Measurements from ENCODE around the gene FAM3C. TPM values are rescaled to one million over a fixed set of nuclear protein-coding genes. Genes with fewer than 3 reads are reported as not detected.

FAM3C gene
- total and polyA plus RNA-seq, 2 of the 4 experiments (the other 2 are of a cell fraction), result 11.5 to 45.8 TPM

DNA sequence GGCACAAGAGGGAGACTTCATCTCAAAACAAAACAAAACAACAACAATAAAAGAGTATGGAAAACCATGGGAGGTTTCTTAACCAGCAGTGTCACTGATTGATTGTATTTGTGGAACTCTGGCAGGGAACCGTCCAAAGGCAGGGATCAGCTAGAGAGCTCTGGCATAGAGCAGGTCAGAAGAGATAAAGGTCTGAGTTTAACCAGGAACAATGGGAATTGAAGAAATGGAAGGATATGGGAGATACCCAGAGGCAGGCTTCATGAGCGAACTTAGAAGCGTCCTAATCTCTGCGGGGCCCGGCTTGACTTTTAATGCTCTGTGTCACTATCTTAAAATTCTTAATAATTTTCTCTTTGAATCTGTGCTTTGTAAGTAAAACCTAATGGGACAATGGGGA is 10.4 kb upstream of the FAM3C start:
- Histone ChIP-seq H2BK15ac (ENCODE audit: low read depth, low read length) (no peak overlapping the region), H3K9me3 (ENCODE audit: control insufficient read depth, insufficient read depth, low read length) (no peaks in the 10 kb centered on the region), H3K4me1 (ENCODE audit: control insufficient read depth, insufficient read depth, low read length) (no peaks in the 10 kb centered on the region), H3K4me3 (ENCODE audit: insufficient read depth, low read depth, low read length) (no peak overlapping the region), H2AK9ac (replicated peaks; ENCODE audit: low read depth, low read length, poor library complexity) (no peak overlapping the region), H4K8ac (ENCODE audit: low read depth in 2 of 2, low read length in 2 of 2) (no peak overlapping the region), H3K79me1 (ENCODE audit: low read depth in 1 of 2, low read length in 2 of 2) (no peaks in the 10 kb centered on the region), H2AFZ (replicated peaks; ENCODE audit: low read length, poor library complexity) (no peak overlapping the region), H2BK20ac (ENCODE audit: low read depth, low read length) (no peak overlapping the region), H3K36me3 (ENCODE audit: control insufficient read depth, insufficient read depth, low read length) (no peaks in the 10 kb centered on the region), H3K9ac (ENCODE audit: low read depth, low read length) (no peak overlapping the region), H2AK5ac (ENCODE audit: low read depth, low read length) (no peak overlapping the region), H3K27ac (ENCODE audit: insufficient read depth, low read length) (no peak overlapping the region), H3K4me2 (ENCODE audit: low read depth, low read length) (no peak overlapping the region), H2BK120ac (ENCODE audit: low read depth, low read length) (no peak overlapping the region), H4K5ac (ENCODE audit: low read depth, low read length) (no peak overlapping the region), H3K14ac (replicated peaks; ENCODE audit: low read depth, low read length) (no peak overlapping the region), H4K91ac (ENCODE audit: insufficient read depth, low read depth, low read length) (no peak overlapping the region), H3K27me3 (ENCODE audit: control insufficient read depth, insufficient read depth, low read length) (peaks cover 7% of the 10 kb centered on the region), H3K18ac (ENCODE audit: low read depth, low read length) (no peak overlapping the region), H3K23ac (ENCODE audit: low read depth, low read length) (no peak overlapping the region), H4K20me1 (ENCODE audit: insufficient read depth, low read length) (no peaks in the 10 kb centered on the region), H2BK5ac (ENCODE audit: low read depth, low read length, poor library complexity, severe bottlenecking) (no peak overlapping the region), H3K9me1 (ENCODE audit: insufficient read depth, low read length) (no peaks in the 10 kb centered on the region), H3K4ac (ENCODE audit: low read depth, low read length) (no peak overlapping the region), H3K56ac (ENCODE audit: extremely low read depth, insufficient read depth, low read length) (no peak overlapping the region)
- ChIA-PET POLR2A (ENCODE audit: unreplicated experiment) (no interaction called here), CTCF (interaction anchor here (2.0 kb wide), 1 partner anchor 10 kb away, joined by 6 read pairs; no protein-coding TSS in a partner anchor)
- no peak for TF ChIP-seq RAD21 (IDR thresholded peaks at IDR 0.05; ENCODE audit: low read length)
- TF ChIP-seq FOS (IDR thresholded peaks at IDR 0.05; ENCODE audit: low read depth, low read length), result no peak
- no peak for TF ChIP-seq SMC3 (IDR thresholded peaks at IDR 0.05; ENCODE audit: low read depth, low read length)
- no peak for TF ChIP-seq MAZ (IDR thresholded peaks at IDR 0.05; ENCODE audit: borderline replicate concordance, low read depth, low read length)
- TF ChIP-seq, protein P1, sequence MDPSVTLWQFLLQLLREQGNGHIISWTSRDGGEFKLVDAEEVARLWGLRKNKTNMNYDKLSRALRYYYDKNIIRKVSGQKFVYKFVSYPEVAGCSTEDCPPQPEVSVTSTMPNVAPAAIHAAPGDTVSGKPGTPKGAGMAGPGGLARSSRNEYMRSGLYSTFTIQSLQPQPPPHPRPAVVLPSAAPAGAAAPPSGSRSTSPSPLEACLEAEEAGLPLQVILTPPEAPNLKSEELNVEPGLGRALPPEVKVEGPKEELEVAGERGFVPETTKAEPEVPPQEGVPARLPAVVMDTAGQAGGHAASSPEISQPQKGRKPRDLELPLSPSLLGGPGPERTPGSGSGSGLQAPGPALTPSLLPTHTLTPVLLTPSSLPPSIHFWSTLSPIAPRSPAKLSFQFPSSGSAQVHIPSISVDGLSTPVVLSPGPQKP (IDR thresholded peaks at IDR 0.05; ENCODE audit: borderline replicate concordance, low read depth, low read length), result no peak
- no peak for TF ChIP-seq RFX5 (IDR thresholded peaks at IDR 0.05; ENCODE audit: low read depth, low read length)
- TF ChIP-seq MAFK (IDR thresholded peaks at IDR 0.05; ENCODE audit: low read depth, low read length), result no peak
- no peak for TF ChIP-seq MXI1 (IDR thresholded peaks at IDR 0.05; ENCODE audit: borderline replicate concordance, low read depth, low read length)
- TF ChIP-seq BHLHE40 (IDR thresholded peaks at IDR 0.05; ENCODE audit: low read depth, low read length), result no peak
- TF ChIP-seq, protein P2, sequence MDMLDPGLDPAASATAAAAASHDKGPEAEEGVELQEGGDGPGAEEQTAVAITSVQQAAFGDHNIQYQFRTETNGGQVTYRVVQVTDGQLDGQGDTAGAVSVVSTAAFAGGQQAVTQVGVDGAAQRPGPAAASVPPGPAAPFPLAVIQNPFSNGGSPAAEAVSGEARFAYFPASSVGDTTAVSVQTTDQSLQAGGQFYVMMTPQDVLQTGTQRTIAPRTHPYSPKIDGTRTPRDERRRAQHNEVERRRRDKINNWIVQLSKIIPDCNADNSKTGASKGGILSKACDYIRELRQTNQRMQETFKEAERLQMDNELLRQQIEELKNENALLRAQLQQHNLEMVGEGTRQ (IDR thresholded peaks at IDR 0.05; ENCODE audit: low read depth, low read length), result no peak
- no TSS peak for BruUV-seq (replicated peaks)
- ATAC-seq (ENCODE audit: low read depth), result no peak
- in situ Hi-C loops (cut with MboI; ENCODE audit: low sequenced_read_pairs), result no loop called here
- dilution Hi-C loops (cut with HindIII; ENCODE audit: low sequenced_read_pairs, unreplicated experiment), result no loop called here
- intact Hi-C loops (cut with micrococcal nuclease), result no loop called here
- DNase-seq, result no peak
- 57% methylated on average over 1 of the region's 5 CpGs; no CpG with 5 or more reads in 1 of the 2 experiments for WGBS, 2 experiments (ENCODE audit: extremely low coverage in 2 of 2, insufficient read length in 1 of 2)

Measured in IMR-90 (cell line).